ENCODE results near the gene GTF3C4. TPM values are rescaled to one million over a fixed set of nuclear protein-coding genes. Genes with fewer than 3 reads are reported as not detected.

Gene GTF3C4
- total RNA-seq, 2 donors from 2014 or later: 6.2 to 6.9 TPM

GRCh38 chr9:132698989-132699388 is 28.7 kb downstream of the GTF3C4 start:
- Histone ChIP-seq H3K27ac (no peak overlapping the region), H3K27me3 (no peaks in the 10 kb centered on the region)

GRCh38 chr9:132699956-132700355 is 29.7 kb downstream of the GTF3C4 start:
- H3K9me3 ChIP-seq: peaks cover 0 to 10% (median 0%) of the 10 kb centered on the region in 3 donors
- no peak overlapping the region for H3K4me3 ChIP-seq
- ATAC-seq (no peak), DNase-seq (no peak)
- intact Hi-C loops (cut with DNase I): no loop called here
- TF ChIP-seq, protein P1, sequence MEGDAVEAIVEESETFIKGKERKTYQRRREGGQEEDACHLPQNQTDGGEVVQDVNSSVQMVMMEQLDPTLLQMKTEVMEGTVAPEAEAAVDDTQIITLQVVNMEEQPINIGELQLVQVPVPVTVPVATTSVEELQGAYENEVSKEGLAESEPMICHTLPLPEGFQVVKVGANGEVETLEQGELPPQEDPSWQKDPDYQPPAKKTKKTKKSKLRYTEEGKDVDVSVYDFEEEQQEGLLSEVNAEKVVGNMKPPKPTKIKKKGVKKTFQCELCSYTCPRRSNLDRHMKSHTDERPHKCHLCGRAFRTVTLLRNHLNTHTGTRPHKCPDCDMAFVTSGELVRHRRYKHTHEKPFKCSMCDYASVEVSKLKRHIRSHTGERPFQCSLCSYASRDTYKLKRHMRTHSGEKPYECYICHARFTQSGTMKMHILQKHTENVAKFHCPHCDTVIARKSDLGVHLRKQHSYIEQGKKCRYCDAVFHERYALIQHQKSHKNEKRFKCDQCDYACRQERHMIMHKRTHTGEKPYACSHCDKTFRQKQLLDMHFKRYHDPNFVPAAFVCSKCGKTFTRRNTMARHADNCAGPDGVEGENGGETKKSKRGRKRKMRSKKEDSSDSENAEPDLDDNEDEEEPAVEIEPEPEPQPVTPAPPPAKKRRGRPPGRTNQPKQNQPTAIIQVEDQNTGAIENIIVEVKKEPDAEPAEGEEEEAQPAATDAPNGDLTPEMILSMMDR (IDR thresholded peaks at IDR 0.05): no peak
- no peak for TF ChIP-seq POLR2A (IDR thresholded peaks at IDR 0.05)
- no peaks in the 10 kb centered on the region for H3K36me3 ChIP-seq (replicated peaks in 1 of 2; ENCODE audit: insufficient read depth in 1 of 2, low read depth in 2 of 2)
- 19 to 27% methylated on average over 1 of the region's 1 CpG for WGBS, 2 donors
- H3K4me1 ChIP-seq: peaks cover 4% of the 10 kb centered on the region
- no peak overlapping the region for H3K27ac ChIP-seq
- H3K27me3 ChIP-seq: no peaks in the 10 kb centered on the region

More at GRCh38 chr9:132698989-132699388, 28.7 kb downstream of the GTF3C4 start:
- intact Hi-C loops (cut with DNase I): no loop called here
- ATAC-seq (peak; percentile 62), DNase-seq (peak; percentile 59 to 79 (median 67))
- TF ChIP-seq, protein P1 (IDR thresholded peaks at IDR 0.05): no peak
- TF ChIP-seq POLR2A (IDR thresholded peaks at IDR 0.05): no peak
- Histone ChIP-seq H3K36me3 (replicated peaks in 1 of 2; ENCODE audit: insufficient read depth in 1 of 2, low read depth in 2 of 2) (no peaks in the 10 kb centered on the region), H3K4me3 (no peak overlapping the region), H3K9me3 (peaks cover 0 to 10% (median 0%) of the 10 kb centered on the region in 3 donors), H3K4me1 (peaks cover 4% of the 10 kb centered on the region)
- 6 to 12% methylated on average over 4 of the region's 4 CpGs for WGBS, 2 donors

DNA sequence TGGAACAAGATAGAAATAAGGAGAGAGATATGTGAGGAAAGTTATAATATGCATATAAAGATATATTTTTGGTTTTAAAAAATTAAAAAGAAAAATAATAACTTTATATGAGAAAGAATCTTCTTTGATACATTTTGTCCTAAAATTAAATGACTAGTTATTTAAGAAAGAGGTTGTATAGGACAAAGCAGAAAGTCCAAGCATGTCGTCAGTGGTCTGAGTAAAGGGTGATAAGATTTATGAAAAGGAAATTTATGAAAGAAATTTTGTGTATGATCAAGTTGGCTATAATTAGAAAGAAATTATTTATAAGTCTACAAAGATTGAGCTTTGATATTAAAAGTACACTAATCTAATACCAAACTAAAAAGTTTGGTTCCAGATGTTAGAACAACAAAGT is 32.0 kb downstream of the GTF3C4 start:
- ATAC-seq (no peak), DNase-seq (no peak)
- Histone ChIP-seq H3K27ac (no peak overlapping the region), H3K36me3 (replicated peaks in 1 of 2; ENCODE audit: insufficient read depth in 1 of 2, low read depth in 2 of 2) (no peaks in the 10 kb centered on the region), H3K4me3 (no peak overlapping the region), H3K4me1 (peaks cover 4% of the 10 kb centered on the region), H3K9me3 (no peaks in the 10 kb centered on the region), H3K27me3 (peaks cover 0 to 3% of the 10 kb centered on the region in 2 donors)
- WGBS, 2 donors: 0 to 31% methylated on average over 1 of the region's 1 CpG
- no peak for TF ChIP-seq POLR2A (IDR thresholded peaks at IDR 0.05)
- TF ChIP-seq, protein P1 (IDR thresholded peaks at IDR 0.05): no peak
- intact Hi-C loops (cut with DNase I): no loop called here

- no peak overlapping the region for H3K4me3 ChIP-seq
- H3K27me3 ChIP-seq: peaks cover 0 to 3% of the 10 kb centered on the region in 2 donors
- H3K9me3 ChIP-seq: no peaks in the 10 kb centered on the region
- no peak for ATAC-seq
- DNase-seq: no peak
- peaks cover 4% of the 10 kb centered on the region for H3K4me1 ChIP-seq
- WGBS, 2 donors: 28 to 62% methylated on average over 2 of the region's 2 CpGs
- no peaks in the 10 kb centered on the region for H3K36me3 ChIP-seq (replicated peaks in 1 of 2; ENCODE audit: insufficient read depth in 1 of 2, low read depth in 2 of 2)
- TF ChIP-seq POLR2A (IDR thresholded peaks at IDR 0.05): no peak
- TF ChIP-seq, protein P1 (IDR thresholded peaks at IDR 0.05): no peak
- intact Hi-C loops (cut with DNase I): no loop called here
- H3K27ac ChIP-seq: no peak overlapping the region
Measured at GRCh38 chr9:132703336-132703735, 33.1 kb downstream of the GTF3C4 start.

- DNase-seq (no peak), ATAC-seq (no peak)
- Histone ChIP-seq H3K27me3 (peaks cover 0 to 3% of the 10 kb centered on the region in 2 donors), H3K36me3 (replicated peaks in 1 of 2; ENCODE audit: insufficient read depth in 1 of 2, low read depth in 2 of 2) (no peaks in the 10 kb centered on the region), H3K27ac (no peak overlapping the region), H3K9me3 (no peaks in the 10 kb centered on the region), H3K4me3 (no peak overlapping the region), H3K4me1 (no peaks in the 10 kb centered on the region)
- intact Hi-C loops (cut with DNase I): no loop called here
- 71 to 72% methylated on average over 7 to 8 of the region's 8 CpGs for WGBS, 2 donors
- no peak for TF ChIP-seq POLR2A (IDR thresholded peaks at IDR 0.05)
- TF ChIP-seq, protein P1 (IDR thresholded peaks at IDR 0.05): no peak
Measured at GRCh38 chr9:132708239-132708638, 38.0 kb downstream of the GTF3C4 start.

Data from body of pancreas (tissue), 4 donors.